ENCODE data around the gene MIA.
"Not testable (repeated sequence)": the region's sequence is repeated elsewhere in the genome, so short reads cannot be mapped to it uniquely, and the experiment has no call there.

MIA gene

GRCh38 chr19:40783711-40784110 is 8.4 kb downstream of the MIA start:
- no peak for TF ChIP-seq CTCF (IDR thresholded peaks at IDR 0.05; ENCODE audit: insufficient read depth, missing control alignments)
- DNase-seq (ENCODE audit: insufficient read length, low spot score) (no peak), FAIRE-seq (no peak)

GRCh38 chr19:40784146-40784545 is 8.8 kb downstream of the MIA start:
- not testable (repeated sequence) for DNase-seq (ENCODE audit: insufficient read length, low spot score); FAIRE-seq

- TF ChIP-seq CTCF (IDR thresholded peaks at IDR 0.05; ENCODE audit: insufficient read depth, missing control alignments): no peak
- FAIRE-seq: no peak
- no peak for DNase-seq (ENCODE audit: insufficient read length, low spot score)
Measured at GRCh38 chr19:40785526-40785925, 10.2 kb downstream of the MIA start.

- FAIRE-seq (no peak), DNase-seq (ENCODE audit: insufficient read length, low spot score) (no peak)
- TF ChIP-seq CTCF (IDR thresholded peaks at IDR 0.05; ENCODE audit: insufficient read depth, missing control alignments): no peak
Measured at GRCh38 chr19:40786060-40787037, 11.0 kb downstream of the MIA start.

GRCh38 chr19:40791349-40791748 is 16.0 kb downstream of the MIA start:
- no peak for TF ChIP-seq CTCF (IDR thresholded peaks at IDR 0.05; ENCODE audit: insufficient read depth, missing control alignments)
- FAIRE-seq (no peak), DNase-seq (ENCODE audit: insufficient read length, low spot score) (no peak)

GRCh38 chr19:40791996-40792395 is 16.7 kb downstream of the MIA start:
- TF ChIP-seq CTCF (IDR thresholded peaks at IDR 0.05; ENCODE audit: insufficient read depth, missing control alignments): no peak
- no peak for FAIRE-seq
- no peak for DNase-seq (ENCODE audit: insufficient read length, low spot score)

GRCh38 chr19:40797166-40797962 is 22.0 kb downstream of the MIA start:
- DNase-seq (ENCODE audit: insufficient read length, low spot score) (no peak), FAIRE-seq (no peak)
- TF ChIP-seq CTCF (IDR thresholded peaks at IDR 0.05; ENCODE audit: insufficient read depth, missing control alignments): no peak

Data from D721Med (cell line).